Right renal cortex interstitium (tissue), 3 donors: ENCODE data around the gene FKBP6. TPM values are rescaled to one million over a fixed set of nuclear protein-coding genes. Genes with fewer than 3 reads are reported as not detected.
"Not testable (repeated sequence)": the region's sequence is repeated elsewhere in the genome, so short reads cannot be mapped to it uniquely, and the experiment has no call there.

Source experiments
- DNase-seq, 3 donors: peaks; one replicate each; pipeline ENCODE4 v3.0.0-alpha.2; 2013; ENCODE audit warnings: low read depth in 3 of 3, low spot score in 2 of 3
- polyA plus RNA-seq, 3 donors: library from polyadenylated mRNA; unstranded; fragments of 120-200 nt; gene quantifications; one replicate each; pipeline ENCODE4 v1.2.1, GENCODE V29; 2013; ENCODE audit not compliant: insufficient read length in 3 of 3

FKBP6 gene
- polyA plus RNA-seq, 3 donors, result 0.22 to 0.26 (median 0.25) TPM

DNA sequence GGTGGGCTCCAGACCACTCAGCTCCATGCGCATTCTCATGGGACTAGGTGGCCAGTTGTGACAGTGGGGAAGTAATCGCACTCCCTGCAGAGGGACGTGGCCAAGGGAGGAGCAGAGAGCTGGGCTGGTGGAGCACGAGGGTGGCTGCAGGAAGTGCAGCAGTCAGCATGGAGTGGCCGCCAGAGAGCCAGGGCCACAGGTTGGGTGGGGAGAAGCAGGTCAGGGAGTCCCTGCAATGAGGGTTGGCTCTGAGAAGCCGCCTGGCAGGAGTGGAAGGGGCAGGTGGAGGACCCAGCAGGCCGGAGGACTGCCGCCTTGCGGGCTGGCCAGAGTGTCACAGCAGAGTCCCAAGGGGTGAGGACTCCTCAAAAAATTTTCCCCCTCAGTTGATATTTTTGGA is 26.2 kb downstream of the FKBP6 start:
- DNase-seq, result no peak

DNA sequence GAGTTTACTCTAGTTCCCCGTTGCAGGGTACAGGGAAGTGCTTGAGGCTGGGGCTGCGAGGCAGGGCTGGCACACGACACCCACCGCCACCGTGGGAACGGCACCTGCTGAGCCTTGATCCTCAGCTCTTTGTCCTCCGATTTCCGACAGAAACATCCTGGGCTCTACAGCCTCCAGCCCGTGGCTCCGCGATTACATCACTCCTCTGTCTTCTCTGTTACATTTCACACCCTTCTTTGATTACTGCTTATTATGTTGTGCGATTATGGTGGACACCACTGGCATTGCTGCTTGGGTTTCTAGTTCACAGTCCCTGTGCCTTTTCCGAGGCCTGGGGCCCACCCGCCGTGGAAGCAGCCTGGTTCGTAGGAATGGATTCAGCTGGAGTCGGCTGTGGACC is 26.9 kb downstream of the FKBP6 start:
- no peak for DNase-seq

DNA sequence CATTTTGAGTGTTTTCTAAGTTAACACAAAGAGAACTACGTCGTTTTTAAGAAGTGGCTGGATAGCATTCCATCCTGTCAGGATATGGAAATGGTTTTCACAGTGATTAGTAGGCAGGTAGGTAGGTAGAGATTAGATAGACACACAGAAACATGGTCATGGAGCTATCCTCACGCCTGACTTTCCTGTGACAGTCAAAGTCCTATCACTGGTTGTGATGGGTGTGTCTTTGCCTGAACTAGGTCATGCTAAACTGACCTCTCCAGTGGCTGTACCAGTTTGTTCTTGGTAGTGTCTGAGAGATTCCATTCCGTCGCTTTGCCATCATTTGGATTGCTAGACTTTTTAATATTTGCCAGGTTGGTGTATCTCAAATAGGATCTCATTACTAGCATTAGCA is 28.2 kb downstream of the FKBP6 start:
- DNase-seq, result no peak

DNA sequence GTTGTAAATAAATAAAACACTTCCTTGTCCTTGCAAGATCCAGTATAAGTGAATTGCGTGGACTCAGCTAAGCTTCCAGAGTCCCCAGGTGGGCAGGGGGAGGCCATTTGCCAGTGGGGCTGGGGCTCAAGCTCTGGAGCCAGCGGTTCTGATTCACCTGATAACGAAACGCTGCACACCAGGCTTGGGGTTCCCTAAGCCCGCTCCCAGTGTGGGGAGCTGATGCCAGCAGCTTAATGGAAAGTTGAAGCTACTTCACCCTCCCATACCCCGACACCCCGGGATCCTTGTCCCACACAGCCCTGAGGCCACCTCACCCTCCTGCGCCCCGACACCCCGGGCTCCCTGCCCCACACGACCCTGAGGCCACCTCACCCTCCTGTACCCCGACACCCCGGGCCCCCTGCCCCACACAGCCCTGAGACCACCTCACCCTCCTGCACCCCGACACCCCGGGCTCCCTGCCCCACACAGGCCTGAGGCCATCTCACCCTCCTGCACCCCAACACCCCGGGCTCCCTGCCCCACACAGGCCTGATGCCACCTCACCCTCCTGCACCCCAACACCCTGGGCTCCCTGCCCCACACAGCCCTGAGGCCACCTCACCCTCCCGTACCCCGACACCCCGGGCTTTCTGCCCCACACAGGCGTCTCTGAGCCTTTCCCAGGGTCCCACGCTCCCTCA is 30.8 kb downstream of the FKBP6 start:
- no peak for DNase-seq

DNA sequence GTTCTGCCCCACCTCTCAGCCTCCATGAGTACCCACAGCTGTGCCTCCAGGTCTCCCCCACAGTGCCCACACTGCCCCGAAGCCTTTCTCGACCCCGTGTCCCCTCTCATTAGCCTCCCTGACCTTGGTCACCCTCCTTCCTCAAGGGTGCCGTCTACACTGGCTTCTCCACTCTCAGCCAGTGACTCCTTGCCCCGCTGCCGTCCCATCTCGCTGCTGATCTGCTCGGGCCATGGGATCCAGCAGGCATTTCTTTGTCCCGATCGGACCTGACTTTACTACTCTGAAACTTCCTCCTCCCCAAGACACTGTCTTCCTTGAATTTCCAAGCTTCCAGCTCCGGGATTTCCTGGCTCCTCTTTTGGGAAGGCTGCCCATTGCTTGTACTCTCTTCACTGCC is 31.3 kb downstream of the FKBP6 start:
- no peak for DNase-seq

DNA sequence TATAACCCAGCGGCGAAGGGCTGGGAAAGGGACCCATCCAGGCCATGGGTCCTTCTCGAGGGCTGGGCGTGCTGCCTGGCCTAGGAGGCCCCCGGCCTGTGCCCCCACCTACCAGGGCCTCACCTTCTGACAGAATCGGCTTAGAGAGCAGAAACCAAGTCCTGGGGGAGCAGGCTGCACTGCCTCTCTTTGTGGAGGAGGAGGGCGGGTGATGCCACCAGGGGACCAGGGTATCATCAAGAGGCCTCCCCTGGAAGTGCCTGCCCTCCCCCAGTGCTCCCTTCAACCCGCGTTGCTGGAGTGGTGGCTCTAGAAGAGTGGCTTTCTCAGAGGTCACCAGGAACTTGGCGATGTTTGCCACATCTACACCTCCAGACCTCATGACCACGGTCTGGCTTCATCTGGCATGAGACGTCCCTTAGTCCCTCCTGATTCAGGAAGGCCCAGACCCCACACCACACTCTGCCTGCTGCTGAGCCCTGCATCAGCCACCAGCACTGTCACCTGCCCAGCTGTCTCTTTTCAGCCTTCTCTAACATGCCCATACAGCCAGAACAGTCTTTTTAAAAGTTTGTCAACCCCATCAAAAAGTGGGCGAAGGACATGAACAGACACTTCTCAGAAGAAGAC is 31.9 kb downstream of the FKBP6 start:
- no peak for DNase-seq

DNA sequence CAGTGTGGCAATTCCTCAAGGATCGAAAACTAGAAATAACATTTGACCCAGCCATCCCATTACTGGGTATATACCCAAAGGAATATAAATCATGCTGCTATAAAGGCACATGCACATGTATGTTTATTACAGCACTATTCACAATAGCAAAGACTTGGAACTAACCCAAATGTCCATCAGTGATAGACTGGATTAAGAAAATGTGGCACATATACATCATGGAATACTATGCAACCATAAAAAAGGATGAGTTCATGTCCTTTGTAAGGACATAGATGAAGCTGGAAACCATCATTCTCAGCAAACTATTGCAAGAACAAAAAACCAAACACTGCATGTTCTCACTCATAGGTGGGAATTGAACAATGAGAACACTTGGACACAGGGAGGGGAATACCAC is 32.6 kb downstream of the FKBP6 start:
- not testable (repeated sequence) for DNase-seq

DNA sequence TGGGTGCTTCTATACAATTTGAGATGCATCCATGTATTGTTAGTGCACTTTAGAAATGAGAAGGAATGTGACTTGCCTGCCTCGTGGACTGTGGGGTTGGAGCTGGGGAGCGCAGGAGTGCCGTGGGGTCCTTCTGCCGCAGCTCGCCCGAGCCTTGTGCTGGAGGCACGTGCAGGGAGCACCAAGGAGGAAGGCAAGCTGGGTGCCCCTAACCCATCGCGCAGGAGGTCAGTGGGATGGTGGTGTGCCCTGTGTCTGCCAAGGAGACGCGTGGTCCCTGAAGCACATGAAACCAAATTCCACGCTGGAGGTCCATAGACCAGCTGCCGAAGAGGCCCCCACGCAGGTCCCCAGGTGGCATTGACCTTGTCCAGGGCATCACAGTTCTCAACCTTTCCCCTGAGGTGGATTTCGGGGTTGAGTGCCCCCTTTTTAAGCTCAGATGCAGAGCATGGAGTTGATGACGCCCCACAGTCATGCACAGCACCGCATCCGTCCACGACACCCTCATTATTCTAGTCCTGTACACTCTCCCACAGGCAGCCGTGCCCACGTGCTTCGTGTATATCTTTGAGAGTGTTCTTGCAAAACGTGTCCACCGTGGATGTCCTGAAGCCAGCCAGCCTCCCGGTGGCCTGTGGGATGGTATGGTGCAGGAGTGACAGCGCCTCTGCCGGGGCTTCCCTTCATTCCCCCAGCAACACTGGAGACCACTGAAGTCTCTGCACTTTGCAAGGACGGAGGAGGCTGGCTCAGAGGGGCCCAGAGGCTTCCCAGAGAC is 35.5 kb downstream of the FKBP6 start:
- no peak for DNase-seq

DNA sequence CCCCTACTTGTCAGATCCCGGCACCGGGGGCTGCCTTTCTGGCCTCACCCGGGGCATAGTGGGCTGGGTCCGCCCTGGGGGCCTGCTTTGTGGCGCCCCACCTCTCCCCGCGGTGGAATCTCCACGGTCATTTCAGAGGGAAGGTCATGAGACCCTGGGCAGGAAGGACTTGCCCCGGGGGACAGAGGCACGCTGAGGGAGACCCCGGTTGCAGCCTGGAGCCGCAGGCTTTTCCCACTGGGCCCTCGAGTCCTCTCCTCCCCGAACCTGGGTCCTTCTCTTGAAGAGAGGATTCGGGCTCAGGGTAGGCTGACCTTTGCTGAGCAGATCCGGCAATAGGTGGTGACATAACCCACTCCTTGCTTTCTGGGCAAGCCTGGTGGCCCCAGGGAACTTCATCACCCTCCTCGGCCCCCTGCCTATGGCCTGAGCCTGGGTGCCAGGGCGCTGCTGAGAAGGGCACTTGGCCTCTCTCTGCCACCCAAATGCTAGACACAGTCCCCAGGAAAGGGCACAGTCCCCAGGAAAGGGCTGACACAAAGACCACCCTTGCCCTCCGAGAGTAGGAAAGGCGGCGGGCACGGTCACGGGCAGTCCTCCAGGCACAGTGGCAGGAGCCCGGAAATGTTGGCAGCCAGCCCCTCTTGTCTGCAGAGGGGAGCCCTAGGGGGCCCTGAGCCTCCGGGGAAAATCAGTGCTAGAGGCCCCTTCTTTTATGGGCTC is 36.2 kb downstream of the FKBP6 start:
- DNase-seq, result no peak

DNA sequence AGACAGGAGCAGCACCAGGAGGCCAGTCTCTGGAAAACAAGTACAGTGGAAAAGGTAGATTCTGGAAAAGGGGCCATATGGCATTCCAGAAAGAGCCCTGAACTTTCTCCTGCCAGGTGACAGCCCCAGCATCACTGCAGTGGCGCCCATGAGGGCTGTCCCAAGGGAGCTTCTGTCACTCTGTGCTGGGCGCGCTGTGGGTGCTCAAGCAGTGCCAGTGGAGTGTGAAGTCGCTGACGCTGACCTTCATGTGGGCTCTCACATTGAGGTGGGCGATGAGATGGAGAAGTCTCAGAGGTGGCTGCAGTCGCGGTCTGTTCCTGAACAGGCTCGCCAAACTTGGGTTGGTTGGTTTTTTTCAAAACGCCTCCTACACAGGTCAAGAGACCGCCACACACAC is 38.2 kb downstream of the FKBP6 start:
- DNase-seq, result no peak

DNA sequence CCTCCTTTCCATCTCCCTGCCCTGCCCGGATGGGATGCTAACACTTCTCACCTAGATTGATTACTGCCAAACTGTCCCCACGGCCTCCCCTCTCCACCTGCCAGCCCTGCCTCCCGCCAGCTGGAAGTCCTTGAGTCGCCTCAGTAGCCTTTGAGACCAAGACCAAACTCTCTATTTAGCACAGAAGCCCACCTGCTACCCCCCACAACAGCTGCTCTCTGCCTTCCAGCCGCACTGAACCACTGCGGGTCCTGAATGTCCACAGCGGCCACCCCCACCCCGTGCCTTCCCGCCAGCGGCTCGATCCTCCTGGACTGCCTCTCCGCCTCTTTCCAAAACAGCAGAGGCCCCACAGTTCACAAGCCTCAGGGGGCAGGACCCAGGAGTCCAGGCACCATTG is 39.0 kb downstream of the FKBP6 start:
- DNase-seq, result no peak

DNA sequence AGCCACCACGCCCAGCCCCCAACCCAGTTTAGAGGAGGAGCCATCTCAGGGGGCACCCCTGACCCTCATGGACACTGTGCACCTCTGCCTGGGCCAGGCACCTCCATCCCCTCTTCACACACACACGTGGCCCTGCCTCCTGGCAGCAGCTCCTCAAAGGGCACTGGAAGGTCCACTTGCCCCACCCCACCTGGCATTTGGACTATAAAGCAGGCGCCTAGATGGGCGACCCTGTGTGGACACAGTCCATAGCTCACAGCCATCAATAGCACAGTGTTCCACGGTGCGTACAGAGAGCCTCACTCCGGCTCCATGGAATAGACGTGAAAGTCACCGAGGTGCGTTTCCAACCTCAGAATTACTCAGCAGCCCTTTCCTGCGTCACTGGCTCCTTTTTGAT is 41.0 kb downstream of the FKBP6 start:
- DNase-seq, result no peak

DNA sequence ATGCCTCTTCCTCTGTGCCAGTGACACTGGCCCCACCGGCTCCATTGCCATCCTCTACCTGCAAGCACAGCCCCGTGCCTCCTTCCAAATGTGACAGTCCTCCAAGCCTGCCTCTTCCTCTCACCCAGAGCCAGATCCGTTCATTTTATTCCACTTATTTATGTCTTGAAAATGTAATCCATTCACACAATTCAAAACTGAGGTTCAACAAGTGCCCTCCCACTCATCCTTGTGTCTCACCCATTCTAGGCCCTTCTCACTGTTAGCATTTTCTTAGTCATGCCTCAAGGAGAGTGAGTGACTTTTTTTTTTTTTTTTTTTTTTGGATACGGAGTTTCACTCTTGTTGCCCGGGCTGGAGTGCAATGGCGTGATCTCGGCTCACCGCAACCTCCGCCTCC is 41.7 kb downstream of the FKBP6 start:
- DNase-seq, result no peak

DNA sequence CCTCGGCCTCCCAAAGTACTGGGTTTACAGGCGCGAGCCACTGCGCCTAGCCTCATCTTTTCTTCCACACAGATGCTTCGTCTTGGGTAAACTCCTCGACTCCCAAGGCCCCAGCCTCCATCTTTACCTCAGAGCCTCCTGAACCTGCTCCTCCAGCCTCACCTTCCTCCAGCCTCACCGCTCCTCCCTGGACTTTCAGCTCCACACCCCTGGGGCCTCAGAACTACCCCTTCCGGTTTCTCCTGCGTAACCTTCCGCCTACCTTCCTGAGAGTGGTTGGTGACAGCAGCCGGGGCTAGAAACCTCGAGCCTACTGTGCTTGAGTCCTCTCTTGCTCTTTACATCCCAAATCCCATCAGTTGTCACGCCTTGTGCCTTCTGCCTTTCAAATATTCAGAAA is 45.8 kb downstream of the FKBP6 start:
- no peak for DNase-seq

DNA sequence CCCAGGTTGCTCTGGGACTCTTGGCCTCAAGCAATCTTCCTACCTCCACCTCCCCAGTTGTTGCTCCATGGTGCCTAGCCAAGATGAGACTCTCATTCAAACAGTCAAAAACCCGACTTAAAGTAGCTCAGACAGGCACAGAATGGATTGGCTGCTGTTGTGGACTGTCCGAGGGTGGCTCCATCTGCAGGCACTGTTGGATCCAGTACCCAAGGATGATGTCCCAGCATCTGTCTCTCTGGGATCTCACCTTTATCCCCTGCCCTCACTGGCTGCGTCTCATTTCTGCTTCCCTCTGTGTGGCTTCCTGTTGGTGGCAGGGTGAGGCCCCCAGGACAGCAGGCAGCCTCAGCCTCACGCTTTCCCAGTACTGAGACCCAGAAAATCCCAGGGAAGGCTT is 48.3 kb downstream of the FKBP6 start:
- DNase-seq, result not testable (repeated sequence)

DNA sequence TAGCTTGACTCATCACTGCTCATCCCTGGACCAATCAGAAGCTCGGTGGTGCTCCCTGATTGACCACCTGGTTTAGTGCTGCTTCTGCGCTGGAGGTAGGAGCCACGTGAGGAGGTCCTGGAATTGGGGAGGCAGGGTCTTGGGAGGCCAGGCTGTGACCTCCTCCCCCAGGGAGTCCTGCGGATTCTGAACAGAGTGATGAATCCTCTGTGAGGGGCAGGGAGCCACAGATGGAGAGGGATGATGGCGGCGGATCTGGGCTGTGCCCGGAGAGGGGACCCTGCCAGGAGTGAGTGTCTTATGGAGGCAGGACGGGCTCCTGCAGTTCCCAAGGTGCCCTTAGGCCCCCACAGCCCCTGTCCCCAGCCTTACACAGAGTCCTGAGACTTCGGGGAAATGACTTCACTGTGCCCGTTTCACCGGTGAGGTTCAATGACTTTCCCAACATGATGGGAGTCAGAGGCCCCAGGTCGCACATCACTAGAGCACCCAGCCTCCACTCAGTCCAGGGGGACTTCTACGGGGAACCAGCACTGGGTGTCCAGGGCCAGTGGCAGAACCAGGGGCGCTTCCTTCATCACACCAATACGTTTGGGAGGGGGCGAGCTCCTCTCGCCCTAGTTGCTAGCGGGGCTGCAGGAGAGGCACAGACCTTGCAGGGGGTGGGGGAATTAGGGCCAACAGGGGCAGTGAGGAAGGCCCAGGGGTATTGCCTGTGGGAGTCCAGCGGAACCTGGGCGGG is 48.9 kb downstream of the FKBP6 start:
- no peak for DNase-seq

DNA sequence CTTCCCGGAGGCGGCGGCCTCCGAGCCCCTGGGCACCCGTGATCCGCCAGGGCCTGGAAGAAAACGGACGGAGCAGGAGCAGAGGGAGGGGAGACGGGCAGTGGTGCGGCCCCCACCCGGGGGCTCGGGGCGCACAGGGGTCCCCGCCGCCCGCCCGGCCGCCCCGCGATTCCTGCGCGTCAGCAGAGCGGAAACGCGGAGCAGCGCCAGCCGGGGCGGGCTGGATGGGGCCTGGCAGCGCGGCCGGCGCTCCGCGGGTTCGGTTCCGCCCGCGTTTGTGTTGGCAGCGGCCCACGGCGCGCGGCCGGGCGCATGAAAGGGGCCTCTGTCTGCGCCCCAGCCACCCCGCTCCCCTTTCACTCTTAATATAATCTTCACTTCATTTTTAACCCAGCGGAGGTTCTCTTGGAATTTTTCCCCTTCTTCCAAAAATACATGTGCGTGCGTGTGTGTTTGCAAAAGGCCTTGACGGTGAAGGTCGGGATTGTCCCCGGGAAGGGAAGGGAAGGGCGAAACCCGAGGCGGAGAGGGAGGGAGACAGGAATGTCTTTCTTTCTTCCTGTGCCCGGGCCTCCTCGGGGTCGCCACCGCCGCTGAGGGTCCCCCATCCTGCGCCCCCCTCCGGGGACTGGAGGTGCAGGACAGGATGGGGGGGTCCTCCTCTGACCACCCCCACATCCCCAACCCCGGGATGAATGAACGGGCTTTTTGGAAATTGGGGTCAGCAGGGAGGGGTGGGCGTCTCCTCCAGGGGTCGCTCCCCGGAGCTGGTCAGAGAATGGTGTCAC is 49.6 kb downstream of the FKBP6 start:
- not testable (repeated sequence) for DNase-seq

DNA sequence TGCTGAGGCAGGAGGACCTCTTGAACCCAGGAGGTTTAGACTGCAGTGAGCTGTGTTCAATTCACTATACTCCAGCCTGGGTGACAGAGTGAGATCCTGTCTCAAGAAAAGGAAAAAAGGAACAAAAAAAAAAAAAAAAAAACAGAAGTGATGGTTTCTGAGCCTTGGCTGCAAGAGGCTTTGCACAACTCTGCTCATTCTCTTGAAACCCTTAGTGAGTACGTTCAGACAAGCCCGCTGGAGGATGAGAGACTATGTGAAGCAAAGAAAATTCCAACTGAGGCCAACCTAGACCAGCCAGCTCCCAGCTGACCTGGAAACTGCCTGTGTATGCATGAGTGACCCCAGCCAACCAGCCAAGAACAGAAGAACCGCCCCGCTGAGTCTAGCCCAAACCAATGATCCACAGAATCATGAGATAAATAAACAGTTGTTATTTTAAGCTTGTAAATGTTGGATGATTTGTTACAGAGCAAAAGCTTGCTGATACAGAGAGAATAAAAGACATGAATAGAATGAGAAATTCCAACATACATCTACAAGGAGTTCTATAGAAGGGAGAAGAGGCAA is 55.1 kb downstream of the FKBP6 start:
- no peak for DNase-seq

DNA sequence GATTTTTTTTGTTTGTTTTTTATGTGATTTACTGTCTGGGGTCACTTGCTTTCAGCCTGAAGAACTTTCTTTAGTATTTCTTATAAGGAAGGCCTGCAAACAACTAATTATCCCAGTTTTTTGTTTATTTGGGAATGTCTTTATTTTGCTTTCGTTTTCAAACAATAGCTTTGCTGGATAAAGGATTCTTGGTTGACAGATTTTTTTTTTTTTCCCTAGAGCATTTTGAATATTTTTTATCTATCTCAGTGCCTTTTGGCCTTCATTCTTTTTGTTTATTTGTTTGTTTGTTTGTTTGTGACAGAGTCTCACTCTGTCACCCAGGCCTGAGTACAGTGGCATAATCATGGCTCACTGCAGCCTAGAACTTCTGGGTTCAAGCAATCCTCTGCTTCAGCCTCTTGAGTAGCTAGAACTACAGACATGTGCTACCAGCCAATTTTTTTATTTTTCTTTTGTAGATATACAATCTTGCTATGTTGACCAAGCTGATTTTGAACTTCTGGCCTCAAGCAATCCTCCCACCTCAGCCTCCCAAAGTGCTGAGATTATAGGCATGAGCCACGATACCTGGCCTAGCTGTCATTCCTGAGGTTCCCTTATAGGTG is 59.4 kb downstream of the FKBP6 start:
- no peak for DNase-seq
